HG03460 (cell line): ENCODE measurements around the gene ZFYVE28.

Experiments used
- ATAC-seq: cut with Tn5 transposase; IDR thresholded peaks from one replicate; pipeline ENCODE4 v1.9.1; 2021; ENCODE audit not compliant: unreplicated experiment

Gene ZFYVE28

GRCh38 chr4:2370597-2371320, 47.7 kb downstream of the ZFYVE28 start:
- no peak for ATAC-seq

GRCh38 chr4:2368746-2369437, 49.6 kb downstream of the ZFYVE28 start:
- ATAC-seq, result no peak

- ATAC-seq, result no peak
These were observed 50.8 kb downstream of the ZFYVE28 start for GRCh38 chr4:2367626-2368025.

GRCh38 chr4:2366252-2367192, 51.9 kb downstream of the ZFYVE28 start:
- ATAC-seq, result no peak

GRCh38 chr4:2365913-2366210, 52.6 kb downstream of the ZFYVE28 start:
- no peak for ATAC-seq

GRCh38 chr4:2365054-2365912, 53.2 kb downstream of the ZFYVE28 start:
- no peak for ATAC-seq

- ATAC-seq, result no peak
These were observed 53.8 kb downstream of the ZFYVE28 start for GRCh38 chr4:2364654-2365053.

- ATAC-seq, result no peak
These were observed 54.3 kb downstream of the ZFYVE28 start for GRCh38 chr4:2363951-2364653.

GRCh38 chr4:2363056-2363721, 55.3 kb downstream of the ZFYVE28 start:
- no peak for ATAC-seq

- ATAC-seq, result no peak
These were observed 56.0 kb downstream of the ZFYVE28 start for GRCh38 chr4:2362266-2363055.

- no peak for ATAC-seq
These were observed 56.8 kb downstream of the ZFYVE28 start for GRCh38 chr4:2361366-2362265.

GRCh38 chr4:2360396-2360730, 58.1 kb downstream of the ZFYVE28 start:
- ATAC-seq, result no peak

GRCh38 chr4:2359591-2360395, 58.7 kb downstream of the ZFYVE28 start:
- ATAC-seq, result no peak

GRCh38 chr4:2357821-2358745, 60.4 kb downstream of the ZFYVE28 start:
- no peak for ATAC-seq

- ATAC-seq, result no peak
These were observed 62.0 kb downstream of the ZFYVE28 start for GRCh38 chr4:2356123-2357069.
